ENCODE measurements around the gene ADGRD2. TPM values are rescaled to one million over a fixed set of nuclear protein-coding genes. Genes with fewer than 3 reads are reported as not detected.

Gene ADGRD2
- total and polyA plus RNA-seq, 4 donors, result not detected

GRCh38 chr9:124444166-124444565, 6.1 kb upstream of the ADGRD2 start:
- no peaks in the 10 kb centered on the region for H3K36me3 ChIP-seq (ENCODE audit: control insufficient read depth in 4 of 4, insufficient read depth in 3 of 4, low read depth in 1 of 4, low read length in 3 of 4)
- no peak overlapping the region for H3K4me3 ChIP-seq (ENCODE audit: low read depth in 1 of 3, low read length in 3 of 3)
- no peak overlapping the region for H3K27ac ChIP-seq (ENCODE audit: low read depth in 1 of 2, low read length in 2 of 2)
- no peaks in the 10 kb centered on the region for H3K27me3 ChIP-seq (ENCODE audit: control insufficient read depth in 4 of 4, insufficient read depth in 4 of 4, low read length in 3 of 4)
- H3K4me1 ChIP-seq (ENCODE audit: control insufficient read depth in 4 of 4, insufficient read depth in 4 of 4, low read length in 3 of 4), result no peaks in the 10 kb centered on the region
- 83% methylated on average over 3 of the region's 3 CpGs for WGBS
- TF ChIP-seq RXRA (IDR thresholded peaks at IDR 0.05) (no peak), HNF4A (conservative IDR thresholded peaks at IDR 0.05) (no peak), EGR1 (IDR thresholded peaks at IDR 0.05; ENCODE audit: low read depth in 2 of 2) (no peak), YY1 (IDR thresholded peaks at IDR 0.05) (no peak), CTCF (IDR thresholded peaks at IDR 0.05; ENCODE audit: low read depth, low read length, missing input control) (no peak), FOXA2 (IDR thresholded peaks at IDR 0.05) (no peak), HNF4G (IDR thresholded peaks at IDR 0.05) (no peak), NR2F2 (IDR thresholded peaks at IDR 0.05) (no peak), TAF1 (conservative IDR thresholded peaks at IDR 0.05) (no peak), RAD21 (IDR thresholded peaks at IDR 0.05) (no peak), JUND (IDR thresholded peaks at IDR 0.05) (no peak), GABPA (IDR thresholded peaks at IDR 0.05 in 1 of 2, conservative IDR thresholded peaks at IDR 0.05 in 1 of 2) (no peak), FOXA1 (IDR thresholded peaks at IDR 0.05) (no peak), SP1 (IDR thresholded peaks at IDR 0.05) (no peak)
- TF ChIP-seq, protein P1, sequence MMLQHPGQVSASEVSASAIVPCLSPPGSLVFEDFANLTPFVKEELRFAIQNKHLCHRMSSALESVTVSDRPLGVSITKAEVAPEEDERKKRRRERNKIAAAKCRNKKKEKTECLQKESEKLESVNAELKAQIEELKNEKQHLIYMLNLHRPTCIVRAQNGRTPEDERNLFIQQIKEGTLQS (IDR thresholded peaks at IDR 0.05), result no peak
- TF ChIP-seq, protein P2, sequence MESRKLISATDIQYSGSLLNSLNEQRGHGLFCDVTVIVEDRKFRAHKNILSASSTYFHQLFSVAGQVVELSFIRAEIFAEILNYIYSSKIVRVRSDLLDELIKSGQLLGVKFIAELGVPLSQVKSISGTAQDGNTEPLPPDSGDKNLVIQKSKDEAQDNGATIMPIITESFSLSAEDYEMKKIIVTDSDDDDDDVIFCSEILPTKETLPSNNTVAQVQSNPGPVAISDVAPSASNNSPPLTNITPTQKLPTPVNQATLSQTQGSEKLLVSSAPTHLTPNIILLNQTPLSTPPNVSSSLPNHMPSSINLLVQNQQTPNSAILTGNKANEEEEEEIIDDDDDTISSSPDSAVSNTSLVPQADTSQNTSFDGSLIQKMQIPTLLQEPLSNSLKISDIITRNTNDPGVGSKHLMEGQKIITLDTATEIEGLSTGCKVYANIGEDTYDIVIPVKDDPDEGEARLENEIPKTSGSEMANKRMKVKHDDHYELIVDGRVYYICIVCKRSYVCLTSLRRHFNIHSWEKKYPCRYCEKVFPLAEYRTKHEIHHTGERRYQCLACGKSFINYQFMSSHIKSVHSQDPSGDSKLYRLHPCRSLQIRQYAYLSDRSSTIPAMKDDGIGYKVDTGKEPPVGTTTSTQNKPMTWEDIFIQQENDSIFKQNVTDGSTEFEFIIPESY (IDR thresholded peaks at IDR 0.05), result no peak
- TF ChIP-seq, protein P3, sequence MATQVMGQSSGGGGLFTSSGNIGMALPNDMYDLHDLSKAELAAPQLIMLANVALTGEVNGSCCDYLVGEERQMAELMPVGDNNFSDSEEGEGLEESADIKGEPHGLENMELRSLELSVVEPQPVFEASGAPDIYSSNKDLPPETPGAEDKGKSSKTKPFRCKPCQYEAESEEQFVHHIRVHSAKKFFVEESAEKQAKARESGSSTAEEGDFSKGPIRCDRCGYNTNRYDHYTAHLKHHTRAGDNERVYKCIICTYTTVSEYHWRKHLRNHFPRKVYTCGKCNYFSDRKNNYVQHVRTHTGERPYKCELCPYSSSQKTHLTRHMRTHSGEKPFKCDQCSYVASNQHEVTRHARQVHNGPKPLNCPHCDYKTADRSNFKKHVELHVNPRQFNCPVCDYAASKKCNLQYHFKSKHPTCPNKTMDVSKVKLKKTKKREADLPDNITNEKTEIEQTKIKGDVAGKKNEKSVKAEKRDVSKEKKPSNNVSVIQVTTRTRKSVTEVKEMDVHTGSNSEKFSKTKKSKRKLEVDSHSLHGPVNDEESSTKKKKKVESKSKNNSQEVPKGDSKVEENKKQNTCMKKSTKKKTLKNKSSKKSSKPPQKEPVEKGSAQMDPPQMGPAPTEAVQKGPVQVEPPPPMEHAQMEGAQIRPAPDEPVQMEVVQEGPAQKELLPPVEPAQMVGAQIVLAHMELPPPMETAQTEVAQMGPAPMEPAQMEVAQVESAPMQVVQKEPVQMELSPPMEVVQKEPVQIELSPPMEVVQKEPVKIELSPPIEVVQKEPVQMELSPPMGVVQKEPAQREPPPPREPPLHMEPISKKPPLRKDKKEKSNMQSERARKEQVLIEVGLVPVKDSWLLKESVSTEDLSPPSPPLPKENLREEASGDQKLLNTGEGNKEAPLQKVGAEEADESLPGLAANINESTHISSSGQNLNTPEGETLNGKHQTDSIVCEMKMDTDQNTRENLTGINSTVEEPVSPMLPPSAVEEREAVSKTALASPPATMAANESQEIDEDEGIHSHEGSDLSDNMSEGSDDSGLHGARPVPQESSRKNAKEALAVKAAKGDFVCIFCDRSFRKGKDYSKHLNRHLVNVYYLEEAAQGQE (IDR thresholded peaks at IDR 0.05), result no peak
- TF ChIP-seq, protein P4, sequence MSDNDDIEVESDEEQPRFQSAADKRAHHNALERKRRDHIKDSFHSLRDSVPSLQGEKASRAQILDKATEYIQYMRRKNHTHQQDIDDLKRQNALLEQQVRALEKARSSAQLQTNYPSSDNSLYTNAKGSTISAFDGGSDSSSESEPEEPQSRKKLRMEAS (IDR thresholded peaks at IDR 0.05), result no peak
- no peak for DNase-seq (ENCODE audit: low spot score)
- H3K9me3 ChIP-seq (ENCODE audit: control insufficient read depth in 4 of 4, low read length in 3 of 4), result no peaks in the 10 kb centered on the region
- H3K9ac ChIP-seq (ENCODE audit: low read depth in 1 of 2, low read length in 2 of 2), result no peak overlapping the region
